ENCODE data around the gene SOCS3.

The SOCS3 gene

DNA sequence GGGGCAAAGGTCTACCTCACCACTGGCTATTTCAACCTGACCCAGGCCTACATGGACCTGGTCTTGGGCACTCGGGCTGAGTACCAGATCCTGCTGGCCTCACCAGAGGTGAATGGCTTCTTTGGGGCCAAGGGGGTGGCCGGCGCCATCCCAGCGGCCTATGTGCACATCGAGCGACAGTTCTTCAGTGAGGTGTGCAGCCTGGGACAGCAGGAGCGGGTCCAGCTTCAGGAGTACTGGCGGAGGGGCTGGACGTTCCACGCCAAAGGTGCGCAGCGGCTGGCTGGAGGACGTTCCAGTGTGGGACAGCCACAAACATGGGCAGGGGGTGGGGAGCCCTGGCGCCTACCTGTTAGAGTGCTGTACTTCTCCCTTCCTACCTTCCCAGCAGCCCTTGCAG is 43.9 kb upstream of the SOCS3 start:
- no peak overlapping the region for H3K27ac ChIP-seq
- TF ChIP-seq, protein P1, sequence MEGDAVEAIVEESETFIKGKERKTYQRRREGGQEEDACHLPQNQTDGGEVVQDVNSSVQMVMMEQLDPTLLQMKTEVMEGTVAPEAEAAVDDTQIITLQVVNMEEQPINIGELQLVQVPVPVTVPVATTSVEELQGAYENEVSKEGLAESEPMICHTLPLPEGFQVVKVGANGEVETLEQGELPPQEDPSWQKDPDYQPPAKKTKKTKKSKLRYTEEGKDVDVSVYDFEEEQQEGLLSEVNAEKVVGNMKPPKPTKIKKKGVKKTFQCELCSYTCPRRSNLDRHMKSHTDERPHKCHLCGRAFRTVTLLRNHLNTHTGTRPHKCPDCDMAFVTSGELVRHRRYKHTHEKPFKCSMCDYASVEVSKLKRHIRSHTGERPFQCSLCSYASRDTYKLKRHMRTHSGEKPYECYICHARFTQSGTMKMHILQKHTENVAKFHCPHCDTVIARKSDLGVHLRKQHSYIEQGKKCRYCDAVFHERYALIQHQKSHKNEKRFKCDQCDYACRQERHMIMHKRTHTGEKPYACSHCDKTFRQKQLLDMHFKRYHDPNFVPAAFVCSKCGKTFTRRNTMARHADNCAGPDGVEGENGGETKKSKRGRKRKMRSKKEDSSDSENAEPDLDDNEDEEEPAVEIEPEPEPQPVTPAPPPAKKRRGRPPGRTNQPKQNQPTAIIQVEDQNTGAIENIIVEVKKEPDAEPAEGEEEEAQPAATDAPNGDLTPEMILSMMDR (IDR thresholded peaks at IDR 0.05) = no peak

DNA sequence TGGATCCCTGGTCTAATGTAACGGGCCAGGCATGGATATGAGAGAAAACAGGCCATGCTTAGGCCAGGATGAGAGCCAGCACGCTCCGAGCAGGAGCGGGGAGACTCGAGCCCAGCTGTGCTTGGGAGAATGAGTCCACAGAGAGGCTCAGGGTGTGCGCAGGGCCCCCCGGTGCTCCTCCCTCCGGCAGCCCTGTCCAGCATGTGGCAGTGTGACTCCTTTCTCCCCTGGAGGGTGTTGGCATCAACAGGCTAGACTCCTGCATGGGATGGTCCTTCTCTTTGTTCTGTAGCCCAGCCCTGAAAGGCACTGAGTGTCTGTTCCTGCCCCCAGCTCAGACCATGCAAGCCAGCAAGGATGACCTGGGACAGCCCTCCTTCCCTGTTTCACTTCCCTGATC is 42.0 kb upstream of the SOCS3 start:
- no peak overlapping the region for H3K27ac ChIP-seq
- TF ChIP-seq, protein P1 (IDR thresholded peaks at IDR 0.05) = no peak
- TF ChIP-seq ZFX (IDR thresholded peaks at IDR 0.05; ENCODE audit: borderline replicate concordance) = no peak

DNA sequence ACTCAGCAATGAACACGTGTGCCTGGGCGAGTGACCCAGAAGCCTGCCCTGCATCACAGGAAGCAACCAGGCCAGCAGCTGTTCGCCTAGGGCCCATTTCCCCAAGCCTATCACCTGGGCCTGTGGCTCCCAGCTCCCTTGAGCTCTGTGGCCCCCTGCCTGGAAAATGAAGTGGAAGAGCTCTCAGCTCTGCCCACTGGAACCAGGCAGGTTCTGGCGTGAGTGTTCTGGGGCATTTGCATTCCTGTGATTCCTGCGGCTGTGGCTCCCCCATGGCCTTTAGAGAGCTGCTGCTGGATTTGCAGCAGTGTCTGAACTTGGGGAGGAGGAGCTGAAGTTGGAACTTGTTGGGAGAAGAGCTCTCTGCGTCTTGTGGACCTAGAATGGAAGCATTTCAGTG is 41.4 kb upstream of the SOCS3 start:
- no peak overlapping the region for H3K27ac ChIP-seq
- TF ChIP-seq ZFX (IDR thresholded peaks at IDR 0.05; ENCODE audit: borderline replicate concordance) = no peak
- TF ChIP-seq, protein P1 (IDR thresholded peaks at IDR 0.05) = no peak

DNA sequence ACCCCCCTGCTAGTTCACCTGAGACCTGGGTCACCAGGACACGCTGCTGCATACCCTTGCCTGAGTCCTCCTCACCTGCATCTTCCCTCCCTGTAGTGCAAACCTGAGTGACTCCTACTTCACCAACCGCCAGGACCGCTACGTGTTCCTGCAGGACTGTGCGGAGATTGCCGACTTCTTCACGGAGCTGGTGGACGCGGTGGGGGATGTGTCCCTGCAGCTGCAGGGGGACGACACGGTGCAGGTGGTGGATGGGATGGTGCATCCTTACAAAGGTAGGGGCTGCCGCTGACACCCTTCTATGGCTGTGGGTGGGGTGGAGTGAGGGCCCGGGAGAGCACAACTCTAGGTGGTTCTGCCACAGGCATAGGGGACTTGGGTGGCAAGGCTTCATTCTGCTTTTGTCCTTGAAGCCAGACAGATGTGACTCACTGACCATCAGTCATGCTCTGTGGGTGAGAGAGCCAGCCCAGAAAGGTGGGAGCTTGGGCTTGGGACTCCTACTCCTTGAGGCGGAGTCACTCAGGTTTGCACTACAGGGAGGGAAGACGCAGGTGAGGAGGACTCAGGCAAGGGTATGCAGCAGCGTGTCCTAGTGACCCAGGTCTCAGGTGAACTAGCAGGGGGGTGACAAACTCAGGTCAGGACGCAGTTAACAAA is 40.8 kb upstream of the SOCS3 start:
- H3K27ac ChIP-seq = no peak overlapping the region
- no peak for TF ChIP-seq ZFX (IDR thresholded peaks at IDR 0.05; ENCODE audit: borderline replicate concordance)
- TF ChIP-seq, protein P1 (IDR thresholded peaks at IDR 0.05) = no peak

DNA sequence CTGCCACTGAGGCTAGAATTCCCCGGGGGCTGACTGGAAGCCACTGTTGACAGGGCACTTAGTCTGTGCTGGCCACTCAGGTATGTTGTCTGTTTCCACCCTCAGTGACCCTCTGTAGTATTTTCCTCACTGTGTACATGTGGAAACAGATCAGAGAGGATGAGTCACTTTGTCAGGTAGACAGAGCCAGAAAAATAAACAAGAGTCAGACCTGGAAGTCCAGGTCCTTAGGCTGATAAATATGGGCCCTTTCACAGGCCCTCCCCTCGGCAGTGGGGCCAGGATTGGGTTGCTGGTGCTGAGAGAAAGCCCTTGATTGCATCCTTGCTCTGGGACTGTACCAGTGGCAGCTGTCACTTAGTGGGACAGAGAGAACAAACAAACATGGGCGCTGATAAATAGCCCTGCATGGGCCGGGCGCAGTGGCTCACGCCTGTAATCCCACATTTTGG is 39.8 kb upstream of the SOCS3 start:
- no peak for TF ChIP-seq ZFX (IDR thresholded peaks at IDR 0.05; ENCODE audit: borderline replicate concordance)
- TF ChIP-seq, protein P1 (IDR thresholded peaks at IDR 0.05) = no peak
- H3K27ac ChIP-seq = no peak overlapping the region

DNA sequence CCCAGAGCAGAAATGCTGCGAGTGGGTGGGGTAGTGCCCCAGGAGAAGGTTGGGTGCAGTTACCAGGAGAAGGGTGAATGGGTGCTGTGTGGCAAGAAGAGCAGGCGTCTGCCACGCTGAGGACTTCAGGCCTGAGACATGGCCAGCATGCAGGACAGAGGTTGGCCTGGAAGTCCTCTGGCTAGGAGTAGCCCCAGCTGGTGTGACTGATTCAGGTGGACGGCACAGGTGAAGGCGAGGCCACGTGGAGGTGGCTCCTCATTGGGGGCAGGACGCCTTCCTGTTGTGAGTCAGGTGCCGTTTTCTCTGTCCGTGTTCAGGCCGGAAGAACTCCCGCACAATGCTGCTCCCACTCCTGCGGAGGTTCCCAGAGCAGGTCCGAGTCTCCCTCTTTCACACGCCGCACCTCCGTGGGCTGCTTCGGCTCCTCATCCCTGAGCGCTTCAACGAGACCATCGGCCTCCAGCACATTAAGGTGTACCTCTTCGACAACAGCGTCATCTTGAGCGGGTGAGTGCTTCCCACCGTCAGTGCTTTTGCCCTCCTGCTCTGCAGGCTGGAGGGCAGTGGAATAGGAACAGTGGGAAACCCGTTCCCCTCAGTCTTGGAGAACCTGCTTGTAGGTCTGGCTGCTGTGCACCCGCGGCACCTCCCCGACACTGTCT is 39.3 kb upstream of the SOCS3 start:
- TF ChIP-seq, protein P1 (IDR thresholded peaks at IDR 0.05) = no peak
- no peak for TF ChIP-seq ZFX (IDR thresholded peaks at IDR 0.05; ENCODE audit: borderline replicate concordance)
- H3K27ac ChIP-seq = no peak overlapping the region

DNA sequence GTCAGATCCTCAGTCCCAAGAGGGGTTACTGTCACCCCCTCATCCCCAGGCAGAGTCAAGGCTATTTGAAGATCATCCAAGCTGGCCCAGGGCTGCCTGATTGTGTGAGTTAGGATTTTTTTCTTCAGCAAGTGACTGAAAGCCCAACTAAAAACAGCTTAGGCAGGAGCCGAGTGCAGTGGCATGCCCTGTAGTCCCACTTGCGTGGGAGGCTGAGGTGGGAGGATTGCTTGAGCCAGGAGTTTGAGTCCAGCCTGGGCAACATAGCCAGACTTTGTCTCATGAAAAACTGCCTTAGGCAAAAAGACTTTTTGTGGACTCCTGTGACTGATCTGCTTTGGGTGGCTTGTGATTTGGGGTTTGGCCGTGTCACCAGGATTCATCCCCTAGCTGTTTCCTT is 38.5 kb upstream of the SOCS3 start:
- H3K27ac ChIP-seq = no peak overlapping the region
- TF ChIP-seq, protein P1 (IDR thresholded peaks at IDR 0.05) = no peak
- TF ChIP-seq ZFX (IDR thresholded peaks at IDR 0.05; ENCODE audit: borderline replicate concordance) = no peak
